Esophagus muscularis mucosa (tissue), 4 donors: ENCODE measurements around the gene NUPR2. TPM values are rescaled to one million over a fixed set of nuclear protein-coding genes. Genes with fewer than 3 reads are reported as not detected.
"Not testable (repeated sequence)": the region's sequence is repeated elsewhere in the genome, so short reads cannot be mapped to it uniquely, and the experiment has no call there.

Experiments used
- DNase-seq: peaks from one replicate; pipeline ENCODE4 v3.0.0-alpha.2; 2017; ENCODE audit errors: extremely low spot score
- H3K27ac ChIP-seq, 4 donors: fragments of 200-600 bp; sonication (generic); replicated peaks in 1 of 4; 1 replicate in 3 of 4; 2 replicates in 1 of 4; pipeline ENCODE4 v1.5.1; 2016 to 2019; ENCODE audit warnings: mild to moderate bottlenecking in 1 of 4
- H3K27me3 ChIP-seq, 4 donors: fragments of 200-600 bp; sonication (generic); one replicate each; pipeline versions ENCODE4 v1.5.1 to v1.6.0; 2016 to 2019
- H3K36me3 ChIP-seq, 4 donors: fragments of 200-600 bp; sonication (generic); one replicate each; pipeline ENCODE4 v1.5.1; 2016 to 2019
- H3K4me1 ChIP-seq, 4 donors: fragments of 200-600 bp; sonication (generic); one replicate each; pipeline ENCODE4 v1.5.1; 2016 to 2019
- H3K4me3 ChIP-seq, 4 donors: fragments of 200-600 bp; sonication (generic); 1 replicate in 2 of 4; 2 replicates in 2 of 4; pipeline ENCODE4 v1.5.1; 2016 to 2019; ENCODE audit warnings: mild to moderate bottlenecking in 4 of 4, moderate library complexity in 1 of 4
- H3K9me3 ChIP-seq, 4 donors: fragments of 200-600 bp; sonication (generic); 1 replicate in 3 of 4; 2 replicates in 1 of 4; pipeline ENCODE4 v1.5.1; 2016 to 2019
- CTCF ChIP-seq, 3 experiments: fragments of 200-600 bp in 2 of 3; fragments of 450-650 bp in 1 of 3; sonication (generic) in 2 of 3; IDR thresholded peaks; one replicate each; pipeline ENCODE4 v1.5.1; 2017 to 2019; ENCODE audit warnings: antibody characterized with exemption in 3 of 3, mild to moderate bottlenecking in 2 of 3, moderate library complexity in 1 of 3
- EP300 ChIP-seq: sonication (generic); formaldehyde crosslinking; IDR thresholded peaks from one replicate; pipeline ENCODE4 v1.6.1; 2017; ENCODE audit warnings: antibody characterized with exemption
- POLR2A ChIP-seq: fragments of 450-650 bp; IDR thresholded peaks from one replicate; pipeline ENCODE4 v1.6.1; 2017; ENCODE audit warnings: antibody characterized with exemption, moderate library complexity, mild to moderate bottlenecking, low read depth
- POLR2AphosphoS5 ChIP-seq, 2 donors: sonication (generic); formaldehyde crosslinking; IDR thresholded peaks; one replicate each; pipeline ENCODE4 v1.6.1; 2017; ENCODE audit warnings: antibody characterized with exemption in 2 of 2
- WGBS: methylation state at CpG from one replicate; pipeline ENCODE4 v1.1.5; 2018; 5-methylcytosine and 5-hydroxymethylcytosine counted together
- intact Hi-C: fragments of 100-400 bp; cut with DNase I; formaldehyde crosslinking; loops from one replicate; pipeline ENCODE4 v1.15.1; 2023
- total RNA-seq, 4 donors: library from RNA; depleted of rRNA; stranded (reverse); fragments of >200 nt; gene quantifications; one replicate each; pipeline versions ENCODE4 v1.1.0 to v1.2.1, GENCODE V29; 2016

Gene NUPR2
- total RNA-seq, 4 donors from 2014 or later, result not detected

GRCh38 chr7:56086761-56087160 is 29.5 kb downstream of the NUPR2 start:
- WGBS, result 96% methylated on average over 4 of the region's 7 CpGs
- no peak for DNase-seq
- Histone ChIP-seq H3K27ac (no peak overlapping the region), H3K4me3 (no peak overlapping the region), H3K9me3 (no peaks in the 10 kb centered on the region), H3K27me3 (no peaks in the 10 kb centered on the region), H3K4me1 (peaks cover 20 to 32% (median 25%) of the 10 kb centered on the region in 4 donors), H3K36me3 (peaks cover 4 to 65% (median 44%) of the 10 kb centered on the region in 4 donors)
- intact Hi-C loops, result no loop called here
- TF ChIP-seq POLR2AphosphoS5 (IDR thresholded peaks at IDR 0.05) (no peak), EP300 (no peak), POLR2A (no peak), CTCF (IDR thresholded peaks at IDR 0.05) (no peak)

DNA sequence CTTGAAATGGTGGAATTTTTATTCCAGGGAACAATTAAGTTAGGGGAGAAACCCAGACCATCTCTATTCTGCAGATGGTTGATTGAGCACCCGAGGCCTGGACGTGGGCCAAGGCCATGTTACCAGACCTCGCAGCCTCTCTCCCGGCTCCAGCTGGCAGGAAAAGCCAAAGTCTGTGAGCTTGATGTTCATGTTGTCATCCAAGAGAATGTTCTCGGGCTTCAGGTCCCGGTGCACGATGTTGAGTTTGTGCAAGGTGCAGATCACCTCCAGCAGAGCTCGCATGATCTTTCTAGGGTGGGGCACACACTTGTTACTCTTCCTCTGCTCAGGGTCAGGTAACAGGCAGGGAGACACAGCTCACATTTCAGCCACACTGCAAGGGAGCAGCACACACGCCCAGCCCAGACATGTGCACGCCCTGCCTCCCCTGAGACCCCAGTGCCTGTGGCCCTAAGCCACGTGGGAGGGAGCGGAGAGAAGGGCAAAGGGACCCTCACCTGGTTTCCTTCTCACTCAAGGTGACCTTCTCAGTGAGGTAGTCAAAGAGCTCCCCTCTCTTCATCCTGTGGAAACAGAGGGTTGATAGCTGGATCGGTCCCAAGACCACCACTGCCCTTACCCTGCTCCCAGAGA is 32.9 kb downstream of the NUPR2 start:
- H3K4me3 ChIP-seq, result no peak overlapping the region
- H3K36me3 ChIP-seq, result peaks cover 11 to 67% (median 52%) of the 10 kb centered on the region in 4 donors
- TF ChIP-seq POLR2A, result no peak
- no peak for TF ChIP-seq POLR2AphosphoS5 (IDR thresholded peaks at IDR 0.05)
- TF ChIP-seq CTCF (IDR thresholded peaks at IDR 0.05), result no peak
- no peak for TF ChIP-seq EP300
- intact Hi-C loops, result no loop called here
- peak overlapping the region in 2 of 4 donors; percentile 3 to 11 for H3K27ac ChIP-seq
- WGBS, result 41% methylated on average over 11 of the region's 13 CpGs
- H3K9me3 ChIP-seq, result no peaks in the 10 kb centered on the region
- no peak for DNase-seq
- no peaks in the 10 kb centered on the region for H3K27me3 ChIP-seq
- peaks cover 35 to 40% (median 38%) of the 10 kb centered on the region in 4 donors for H3K4me1 ChIP-seq

DNA sequence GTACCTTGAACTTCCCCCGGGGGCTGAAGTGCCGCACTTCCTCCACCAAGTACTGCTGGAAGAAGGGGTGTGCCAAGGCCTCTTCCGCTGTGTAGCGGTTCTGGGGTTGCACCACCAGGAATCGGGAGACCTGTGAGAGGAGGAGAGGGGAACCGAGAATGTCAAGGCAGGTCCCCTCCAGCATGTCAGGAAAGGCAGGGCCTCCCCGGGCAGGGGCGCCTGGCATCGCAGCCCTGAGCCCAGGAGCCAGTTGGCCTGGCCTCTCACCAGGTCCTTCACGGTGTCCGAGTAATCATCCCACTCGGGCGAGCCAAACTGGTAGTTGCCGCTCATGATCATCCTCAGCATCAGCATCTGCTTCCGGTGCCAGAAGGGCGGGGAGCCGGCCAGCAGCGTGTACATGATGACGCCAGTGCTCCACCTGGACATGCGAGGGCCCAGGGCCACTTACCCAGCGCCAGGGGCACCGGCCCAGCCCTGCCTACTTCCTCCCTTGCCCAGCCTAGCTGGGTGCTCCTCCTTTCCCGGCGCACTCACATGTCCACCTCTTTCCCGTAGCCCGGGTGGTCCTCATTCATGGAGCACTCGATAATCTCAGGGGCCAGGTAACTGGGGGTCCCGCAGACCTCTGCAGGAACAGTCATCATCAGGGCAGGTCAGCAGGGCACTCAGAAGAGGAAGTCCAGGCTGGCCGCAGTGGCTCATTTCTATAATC is 34.4 kb downstream of the NUPR2 start:
- Histone ChIP-seq H3K4me1 (peaks cover 35 to 40% (median 38%) of the 10 kb centered on the region in 4 donors), H3K36me3 (peaks cover 12 to 59% (median 48%) of the 10 kb centered on the region in 4 donors), H3K9me3 (no peaks in the 10 kb centered on the region), H3K27me3 (no peaks in the 10 kb centered on the region), H3K27ac (no peak overlapping the region), H3K4me3 (no peak overlapping the region)
- TF ChIP-seq POLR2AphosphoS5 (IDR thresholded peaks at IDR 0.05), result no peak
- TF ChIP-seq POLR2A, result no peak
- TF ChIP-seq CTCF (IDR thresholded peaks at IDR 0.05), result no peak
- no peak for TF ChIP-seq EP300
- intact Hi-C loops, result no loop called here
- 99% methylated on average over 12 of the region's 29 CpGs for WGBS
- DNase-seq, result no peak

DNA sequence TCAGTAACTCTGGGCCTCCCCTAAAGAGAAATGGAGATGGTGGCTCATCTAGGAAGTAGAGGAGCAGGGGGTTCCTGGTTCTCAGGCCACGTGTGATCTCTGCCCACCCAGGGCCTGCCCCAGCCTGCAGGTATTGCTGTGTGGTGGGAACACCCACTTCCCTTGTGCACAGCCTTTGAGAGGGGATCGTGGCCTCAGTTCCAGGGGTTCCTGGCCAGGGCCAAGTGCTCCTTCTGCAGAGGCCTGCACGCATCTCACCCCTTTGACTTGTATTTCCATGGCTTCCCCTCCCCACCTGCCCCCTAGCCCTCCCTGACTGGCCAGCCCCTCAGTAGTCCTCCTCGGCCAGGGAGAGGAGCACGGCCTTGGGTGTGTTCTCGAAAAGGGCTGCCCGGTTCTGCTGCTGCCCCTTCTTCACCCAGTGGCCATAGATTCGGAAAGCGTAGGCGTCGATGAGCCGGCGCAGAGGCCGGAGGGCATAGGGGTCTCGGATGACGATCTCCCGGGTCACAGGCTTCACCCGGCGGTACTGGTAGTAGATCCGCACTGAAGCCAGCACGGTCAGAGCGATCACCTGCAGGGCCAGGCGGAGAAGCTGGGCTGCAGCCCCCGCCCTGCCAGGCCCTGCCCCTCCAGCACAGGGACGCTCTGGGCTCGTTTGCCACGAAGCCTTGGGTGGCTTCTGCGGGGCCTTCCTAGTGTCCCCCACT is 35.3 kb downstream of the NUPR2 start:
- WGBS, result 95% methylated on average over 20 of the region's 28 CpGs
- H3K9me3 ChIP-seq, H3K27me3 ChIP-seq, H3K4me3 ChIP-seq, intact Hi-C loops, DNase-seq: not testable (repeated sequence)
- Histone ChIP-seq H3K36me3 (peaks cover 12 to 59% (median 42%) of the 10 kb centered on the region in 4 donors), H3K27ac (peak overlapping the region; percentile 58 to 75 (median 68)), H3K4me1 (peaks cover 35 to 40% (median 38%) of the 10 kb centered on the region in 4 donors)
